Astrocyte (in vitro differentiated cells and primary cell): ENCODE measurements around the gene MIDN. TPM values are rescaled to one million over a fixed set of nuclear protein-coding genes. Genes with fewer than 3 reads are reported as not detected.

Source experiments
- DNase-seq: peaks from one replicate; pipeline ENCODE4 v3.0.0-alpha.2; 2010; ENCODE audit warnings: low read depth
- FAIRE-seq: peaks from 2 replicates; lab custom pipeline; 2011; peaks lifted over from hg19 to GRCh38; lab: Jason Lieb, UNC
- H2AFZ ChIP-seq: 2 replicates; pipeline ENCODE4 v1.6.0; 2012; ENCODE audit warnings: low read depth, low read length, inconsistent platforms
- H3K27ac ChIP-seq: 2 replicates; pipeline ENCODE4 v1.5.1; 2011; ENCODE audit warnings: low read depth, low read length, inconsistent platforms
- H3K27me3 ChIP-seq: 2 replicates; pipeline ENCODE4 v1.6.0; 2011; ENCODE audit warnings: low read length, inconsistent platforms; ENCODE audit not compliant: insufficient read depth
- H3K36me3 ChIP-seq: 2 replicates; pipeline ENCODE4 v1.5.1; 2011; ENCODE audit warnings: low read length, inconsistent platforms; ENCODE audit not compliant: insufficient read depth
- H3K4me1 ChIP-seq: 2 replicates; pipeline ENCODE4 v1.5.1; 2011; ENCODE audit warnings: low read length, inconsistent platforms; ENCODE audit not compliant: insufficient read depth
- H3K4me2 ChIP-seq: 2 replicates; pipeline ENCODE4 v1.6.0; 2012; ENCODE audit warnings: low read length, inconsistent platforms
- H3K4me3 ChIP-seq: 2 replicates; pipeline ENCODE4 v1.5.1; 2011; ENCODE audit warnings: low read depth, mild to moderate bottlenecking, low read length, inconsistent platforms; ENCODE audit not compliant: insufficient read depth
- H3K79me2 ChIP-seq: 2 replicates; pipeline ENCODE4 v1.6.0; 2012; ENCODE audit warnings: mild to moderate bottlenecking, low read length, inconsistent platforms; ENCODE audit not compliant: insufficient read depth
- H3K9ac ChIP-seq: 2 replicates; pipeline ENCODE4 v1.6.0; 2012; ENCODE audit warnings: mild to moderate bottlenecking, low read length, inconsistent platforms
- H3K9me3 ChIP-seq: 2 replicates; pipeline ENCODE4 v1.5.1; 2012; ENCODE audit warnings: low read depth, mild to moderate bottlenecking, low read length, inconsistent platforms; ENCODE audit not compliant: insufficient read depth
- H4K20me1 ChIP-seq: 2 replicates; pipeline ENCODE4 v1.6.0; 2012; ENCODE audit warnings: low read length, inconsistent platforms; ENCODE audit not compliant: insufficient read depth
- H3K27ac Mint-ChIP-seq: one replicate; pipeline ENCODE4 v1.8.0; 2021; ENCODE audit warnings: mild to moderate bottlenecking, mixed read lengths; ENCODE audit not compliant: unreplicated experiment
- H3K27me3 Mint-ChIP-seq: one replicate; pipeline ENCODE4 v1.8.0; 2021; ENCODE audit warnings: low read depth, mixed read lengths; ENCODE audit not compliant: unreplicated experiment
- H3K36me3 Mint-ChIP-seq: one replicate; pipeline ENCODE4 v1.8.0; 2021; ENCODE audit warnings: low read depth, mixed read lengths; ENCODE audit not compliant: unreplicated experiment
- H3K4me1 Mint-ChIP-seq: one replicate; pipeline ENCODE4 v1.8.0; 2021; ENCODE audit warnings: low read depth, mixed read lengths; ENCODE audit not compliant: unreplicated experiment
- H3K4me3 Mint-ChIP-seq: one replicate; pipeline ENCODE4 v1.8.0; 2021; ENCODE audit warnings: mild to moderate bottlenecking, moderate library complexity, mixed read lengths; ENCODE audit not compliant: unreplicated experiment
- H3K9me3 Mint-ChIP-seq: one replicate; pipeline ENCODE4 v1.8.0; 2021; ENCODE audit warnings: mild to moderate bottlenecking, mixed read lengths; ENCODE audit not compliant: unreplicated experiment
- CTCF ChIP-seq: IDR thresholded peaks from 2 replicates; pipeline ENCODE4 v1.5.1; 2011; ENCODE audit warnings: low read depth, mild to moderate bottlenecking, inconsistent platforms, low read length, moderate library complexity; ENCODE audit not compliant: insufficient read depth
- EZH2 ChIP-seq: IDR thresholded peaks from 2 replicates; pipeline ENCODE4 v1.6.1; 2012; ENCODE audit warnings: mild to moderate bottlenecking, low read length, inconsistent platforms; ENCODE audit not compliant: insufficient read depth
- total RNA-seq: library from RNA; stranded (reverse); gene quantifications from 2 replicates; pipeline ENCODE4 v1.2.1, GENCODE V29; 2021

MIDN gene
- total RNA-seq, 1 donor from 2014 or later = 141 TPM

GRCh38 chr19:1283207-1283916, 35.0 kb downstream of the MIDN start:
- peaks cover 2% of the 10 kb centered on the region for H3K79me2 ChIP-seq
- Mint-ChIP-seq H3K27me3 (peaks cover 6% of the 10 kb centered on the region), H3K4me1 (peaks cover 1% of the 10 kb centered on the region), H3K9me3 (no peaks in the 10 kb centered on the region), H3K4me3 (no peak overlapping the region), H3K36me3 (peaks cover 4% of the 10 kb centered on the region), H3K27ac (no peak overlapping the region)
- no peak overlapping the region for H3K9ac ChIP-seq
- no peak for FAIRE-seq
- H3K36me3 ChIP-seq = peaks cover 2% of the 10 kb centered on the region
- DNase-seq = no peak
- H3K4me1 ChIP-seq = peaks cover 2% of the 10 kb centered on the region
- no peak for TF ChIP-seq EZH2
- TF ChIP-seq CTCF = no peak
- H4K20me1 ChIP-seq = peaks cover 30% of the 10 kb centered on the region
- H2AFZ ChIP-seq = no peak overlapping the region
- no peak overlapping the region for H3K4me3 ChIP-seq
- no peak overlapping the region for H3K4me2 ChIP-seq
- H3K27me3 ChIP-seq = peaks cover 21% of the 10 kb centered on the region
- H3K9me3 ChIP-seq = no peaks in the 10 kb centered on the region
- H3K27ac ChIP-seq = no peak overlapping the region

GRCh38 chr19:1283917-1284292, 35.5 kb downstream of the MIDN start:
- no peak for TF ChIP-seq EZH2
- TF ChIP-seq CTCF = no peak
- H3K4me3 ChIP-seq = no peak overlapping the region
- H3K27ac Mint-ChIP-seq = no peak overlapping the region
- H3K4me1 ChIP-seq = peaks cover 2% of the 10 kb centered on the region
- DNase-seq (no peak), FAIRE-seq (no peak)
- peaks cover 1% of the 10 kb centered on the region for H3K4me1 Mint-ChIP-seq
- H3K36me3 ChIP-seq = peaks cover 2% of the 10 kb centered on the region
- no peak overlapping the region for H3K27ac ChIP-seq
- no peak overlapping the region for H3K4me2 ChIP-seq
- no peaks in the 10 kb centered on the region for H3K9me3 Mint-ChIP-seq
- peaks cover 2% of the 10 kb centered on the region for H3K79me2 ChIP-seq
- H3K9me3 ChIP-seq = no peaks in the 10 kb centered on the region
- peaks cover 21% of the 10 kb centered on the region for H3K27me3 ChIP-seq
- peaks cover 6% of the 10 kb centered on the region for H3K27me3 Mint-ChIP-seq
- H3K36me3 Mint-ChIP-seq = peaks cover 4% of the 10 kb centered on the region
- H4K20me1 ChIP-seq = peaks cover 28% of the 10 kb centered on the region
- no peak overlapping the region for H2AFZ ChIP-seq
- no peak overlapping the region for H3K9ac ChIP-seq
- H3K4me3 Mint-ChIP-seq = no peak overlapping the region

GRCh38 chr19:1284293-1284978, 36.1 kb downstream of the MIDN start:
- Mint-ChIP-seq H3K4me3 (peak overlapping the region; percentile 74), H3K36me3 (peaks cover 4% of the 10 kb centered on the region), H3K4me1 (peaks cover 1% of the 10 kb centered on the region), H3K27me3 (peaks cover 6% of the 10 kb centered on the region), H3K27ac (no peak overlapping the region), H3K9me3 (no peaks in the 10 kb centered on the region)
- H3K4me1 ChIP-seq = peaks cover 2% of the 10 kb centered on the region
- peaks cover 23% of the 10 kb centered on the region for H4K20me1 ChIP-seq
- H3K79me2 ChIP-seq = peaks cover 2% of the 10 kb centered on the region
- H3K4me2 ChIP-seq = no peak overlapping the region
- TF ChIP-seq CTCF = no peak
- TF ChIP-seq EZH2 = no peak
- DNase-seq (no peak), FAIRE-seq (no peak)
- H3K27ac ChIP-seq = no peak overlapping the region
- no peaks in the 10 kb centered on the region for H3K9me3 ChIP-seq
- H3K9ac ChIP-seq = no peak overlapping the region
- H2AFZ ChIP-seq = no peak overlapping the region
- peaks cover 21% of the 10 kb centered on the region for H3K27me3 ChIP-seq
- H3K36me3 ChIP-seq = no peaks in the 10 kb centered on the region
- no peak overlapping the region for H3K4me3 ChIP-seq
